IPS-18c (cell line): ENCODE data around the gene NKIRAS1.
"Not testable (repeated sequence)": the region's sequence is repeated elsewhere in the genome, so short reads cannot be mapped to it uniquely, and the experiment has no call there.

Experiments
- H3K4me3 ChIP-seq: 2 replicates; pipeline ENCODE4 v1.7.0; 2013; ENCODE audit warnings: low read depth, mild to moderate bottlenecking, low read length, moderate library complexity; ENCODE audit not compliant: insufficient read depth
- H3K9me3 ChIP-seq: one replicate; pipeline ENCODE4 v1.6.1; 2013; ENCODE audit warnings: mild to moderate bottlenecking, low read length, moderate library complexity; ENCODE audit not compliant: control insufficient read depth, insufficient read depth

Gene NKIRAS1

GRCh38 chr3:23884481-23884880 is 32.3 kb downstream of the NKIRAS1 start:
- Histone ChIP-seq H3K9me3 (no peaks in the 10 kb centered on the region), H3K4me3 (no peak overlapping the region)

GRCh38 chr3:23882487-23882918 is 34.3 kb downstream of the NKIRAS1 start:
- no peaks in the 10 kb centered on the region for H3K9me3 ChIP-seq
- no peak overlapping the region for H3K4me3 ChIP-seq

GRCh38 chr3:23881993-23882392 is 34.8 kb downstream of the NKIRAS1 start:
- H3K9me3 ChIP-seq = not testable (repeated sequence)

GRCh38 chr3:23880703-23881339 is 36.0 kb downstream of the NKIRAS1 start:
- H3K4me3 ChIP-seq = no peak overlapping the region
- H3K9me3 ChIP-seq = no peaks in the 10 kb centered on the region

More at GRCh38 chr3:23881993-23882392, 34.8 kb downstream of the NKIRAS1 start:
- H3K4me3 ChIP-seq = not testable (repeated sequence)

GRCh38 chr3:23879485-23879884 is 37.3 kb downstream of the NKIRAS1 start:
- Histone ChIP-seq H3K9me3 (no peaks in the 10 kb centered on the region), H3K4me3 (no peak overlapping the region)

GRCh38 chr3:23877329-23877980 is 39.3 kb downstream of the NKIRAS1 start:
- Histone ChIP-seq H3K9me3 (no peaks in the 10 kb centered on the region), H3K4me3 (no peak overlapping the region)

- Histone ChIP-seq H3K9me3 (no peaks in the 10 kb centered on the region), H3K4me3 (no peak overlapping the region)
Measured at GRCh38 chr3:23876923-23877322, 39.9 kb downstream of the NKIRAS1 start.

GRCh38 chr3:23875113-23875725 is 41.6 kb downstream of the NKIRAS1 start:
- H3K4me3 ChIP-seq = no peak overlapping the region
- H3K9me3 ChIP-seq = no peaks in the 10 kb centered on the region

- H3K9me3 ChIP-seq = no peaks in the 10 kb centered on the region
- no peak overlapping the region for H3K4me3 ChIP-seq
Measured at GRCh38 chr3:23874359-23875112, 42.3 kb downstream of the NKIRAS1 start.

GRCh38 chr3:23873941-23874340 is 42.8 kb downstream of the NKIRAS1 start:
- H3K9me3 ChIP-seq = no peaks in the 10 kb centered on the region
- H3K4me3 ChIP-seq = no peak overlapping the region

- H3K4me3 ChIP-seq = no peak overlapping the region
- H3K9me3 ChIP-seq = no peaks in the 10 kb centered on the region
Measured at GRCh38 chr3:23872330-23872729, 44.5 kb downstream of the NKIRAS1 start.

GRCh38 chr3:23871361-23871760 is 45.4 kb downstream of the NKIRAS1 start:
- H3K9me3 ChIP-seq, H3K4me3 ChIP-seq: not testable (repeated sequence)

GRCh38 chr3:23870663-23871043 is 46.1 kb downstream of the NKIRAS1 start:
- H3K9me3 ChIP-seq, H3K4me3 ChIP-seq: not testable (repeated sequence)

- H3K4me3 ChIP-seq = no peak overlapping the region
- no peaks in the 10 kb centered on the region for H3K9me3 ChIP-seq
Measured at GRCh38 chr3:23869977-23870662, 46.7 kb downstream of the NKIRAS1 start.

GRCh38 chr3:23867838-23868237 is 49.0 kb downstream of the NKIRAS1 start:
- no peak overlapping the region for H3K4me3 ChIP-seq
- H3K9me3 ChIP-seq = no peaks in the 10 kb centered on the region

- Histone ChIP-seq H3K4me3 (no peak overlapping the region), H3K9me3 (no peaks in the 10 kb centered on the region)
Measured at GRCh38 chr3:23867400-23867799, 49.4 kb downstream of the NKIRAS1 start.
